GM19193 (cell line): ENCODE measurements around the gene OSTF1.

Experiments used
- POLR2A ChIP-seq: IDR thresholded peaks from 4 replicates; pipeline ENCODE4 v1.6.1; 2011; ENCODE audit not compliant: insufficient read depth, insufficient read length; ENCODE audit errors: extremely low read depth

OSTF1 gene

GRCh38 chr9:75072895-75073294 lies 15.4 kb upstream of the OSTF1 start:
- TF ChIP-seq POLR2A: no peak

- TF ChIP-seq POLR2A: no peak
Measured at GRCh38 chr9:75081632-75082031, 6.7 kb upstream of the OSTF1 start.

- no peak for TF ChIP-seq POLR2A
Measured at GRCh38 chr9:75083188-75083970, 4.9 kb upstream of the OSTF1 start.

DNA sequence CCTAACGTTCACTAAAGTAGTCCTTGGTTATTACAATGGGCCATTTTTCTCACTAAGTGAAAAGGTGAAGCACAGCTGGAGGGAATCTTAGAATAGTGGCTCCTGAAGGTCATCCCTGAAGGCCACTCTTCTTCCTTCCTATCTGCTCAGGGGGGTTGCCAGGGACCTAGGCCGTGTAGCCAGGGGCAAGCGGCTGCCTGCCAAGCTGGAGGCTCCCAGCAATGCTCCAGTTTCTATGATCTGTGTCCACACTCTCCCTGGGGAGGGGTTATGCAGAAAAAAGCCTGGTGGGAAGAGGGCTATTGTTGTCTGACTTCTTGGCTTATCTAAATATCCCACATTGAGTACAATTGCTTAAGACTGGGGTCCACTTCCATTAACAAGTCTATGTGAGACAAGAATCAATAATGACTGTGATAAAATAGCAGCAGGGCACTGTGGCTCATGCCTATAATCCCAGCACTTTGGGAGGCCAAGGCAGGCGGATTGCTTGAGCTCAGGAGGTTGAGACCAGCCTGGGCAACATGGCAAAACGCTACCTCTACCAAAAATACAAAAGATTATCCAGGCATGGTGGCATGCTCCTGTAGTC lies 4.1 kb upstream of the OSTF1 start:
- no peak for TF ChIP-seq POLR2A

DNA sequence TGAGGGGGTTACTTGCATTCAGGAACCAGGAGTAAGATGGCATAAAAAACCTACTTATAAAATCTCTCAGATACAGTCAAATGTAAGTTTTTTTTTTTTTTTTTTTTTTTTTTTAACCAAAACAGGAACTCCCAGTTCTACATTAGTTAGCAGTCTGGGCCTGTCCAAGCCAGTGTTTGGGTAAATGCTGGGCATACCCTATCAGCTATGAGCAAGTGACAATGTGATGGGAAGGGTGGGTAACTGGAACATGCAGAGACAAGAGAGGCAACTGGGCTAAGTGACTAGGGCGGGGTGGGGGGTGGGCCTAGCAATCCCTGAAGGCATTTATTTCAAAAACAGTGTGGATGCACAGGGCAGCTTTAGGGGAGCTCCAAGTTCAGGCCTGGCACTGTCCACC lies 2.7 kb upstream of the OSTF1 start:
- TF ChIP-seq POLR2A: no peak

DNA sequence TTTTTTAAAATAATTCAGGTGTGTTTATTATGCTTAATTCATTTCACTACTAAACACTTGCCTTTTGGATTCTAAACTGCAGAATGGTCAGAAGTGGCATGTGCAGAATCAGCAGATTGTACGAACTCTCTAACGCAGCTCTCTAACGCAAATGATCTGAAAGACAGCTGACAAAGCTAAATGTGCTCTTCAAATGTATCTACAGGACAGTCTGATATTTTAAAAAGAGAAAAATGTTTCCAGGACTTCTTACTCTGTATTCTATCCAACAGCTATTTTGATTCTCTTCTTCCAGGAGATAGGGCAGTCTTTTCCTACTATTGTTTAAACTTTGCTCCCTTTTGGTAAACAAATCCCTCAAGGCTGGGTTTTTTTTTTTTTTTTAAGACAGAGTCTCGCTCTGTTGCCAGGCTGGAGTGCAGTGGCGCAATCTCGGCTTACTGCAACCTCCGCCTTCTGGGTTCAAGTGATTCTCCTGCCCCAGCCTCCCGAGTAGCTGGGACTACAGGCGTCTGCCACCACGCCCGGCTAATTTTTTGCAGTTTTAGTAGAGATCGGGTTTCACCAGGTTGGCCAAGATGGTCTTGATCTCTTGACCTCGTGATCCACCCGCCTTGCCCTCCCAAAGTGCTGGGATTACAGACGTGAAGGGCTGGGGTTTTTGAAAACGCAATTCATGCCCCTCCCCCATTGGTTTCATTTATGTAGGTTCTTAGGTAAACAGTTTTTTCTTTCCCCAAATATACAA lies 1.6 kb upstream of the OSTF1 start:
- no peak for TF ChIP-seq POLR2A

DNA sequence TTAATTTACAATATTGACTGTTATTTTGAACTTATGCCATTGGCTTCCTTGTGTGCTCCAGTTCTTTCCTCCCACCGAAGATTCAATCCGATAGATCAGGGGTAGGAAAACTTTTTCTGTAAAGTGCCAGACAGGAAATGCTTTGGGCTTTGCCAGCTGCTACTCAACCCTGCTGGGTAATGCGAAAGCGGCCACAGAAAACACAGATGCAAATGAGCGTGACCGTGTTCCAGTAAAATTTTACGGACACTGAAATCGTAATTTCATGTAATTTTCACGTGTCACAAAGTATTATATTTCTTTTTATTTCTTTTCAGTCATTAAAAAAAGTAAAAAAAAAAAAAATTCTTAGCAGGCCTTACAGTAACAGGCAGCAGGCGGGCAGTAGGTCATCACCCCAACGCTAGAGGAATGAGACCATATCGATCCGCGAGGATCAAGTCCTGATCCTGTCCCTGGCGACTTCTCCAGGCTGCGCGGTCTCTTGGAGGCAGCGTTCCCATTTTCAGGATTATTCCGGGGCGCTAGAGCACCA lies 958 bp upstream of the OSTF1 start:
- no peak for TF ChIP-seq POLR2A

DNA sequence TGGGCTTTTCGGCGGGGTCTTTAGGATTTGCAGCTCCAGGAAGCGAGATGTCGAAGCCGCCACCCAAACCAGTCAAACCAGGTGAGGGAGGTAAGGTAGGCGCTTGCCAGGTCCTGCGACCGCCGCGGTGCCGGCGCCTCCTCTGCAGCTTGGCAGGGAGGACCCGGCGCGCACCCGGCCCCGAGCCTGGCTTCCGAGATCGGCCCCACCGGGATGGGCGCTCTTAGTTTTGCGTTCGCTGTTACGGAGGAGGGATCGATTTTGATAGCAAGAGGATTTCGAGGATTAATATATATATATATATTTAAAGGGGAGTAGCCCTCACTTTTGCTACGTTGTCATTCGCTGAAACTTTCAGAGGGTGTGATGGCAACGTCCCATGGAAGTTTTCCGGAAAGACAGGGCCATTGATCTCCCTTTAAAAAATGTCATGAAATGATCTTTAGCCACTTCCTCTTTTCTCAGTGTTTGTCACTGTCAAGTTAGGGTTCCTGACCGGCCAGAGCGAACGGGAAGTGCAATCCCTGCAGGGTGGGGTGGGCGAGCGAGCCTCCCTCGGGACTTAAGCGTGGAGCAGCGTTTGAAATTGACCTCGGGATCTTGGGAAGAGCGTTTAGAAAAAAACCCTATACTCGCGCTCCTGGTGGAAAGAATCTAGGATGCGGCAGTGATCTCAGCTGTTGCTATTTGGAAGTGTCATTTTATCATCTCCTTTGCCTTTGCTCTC lies 495 bp downstream of the OSTF1 start:
- no peak for TF ChIP-seq POLR2A

- no peak for TF ChIP-seq POLR2A
Measured at GRCh38 chr9:75089373-75089766, 1.1 kb downstream of the OSTF1 start.

GRCh38 chr9:75090579-75090978 lies 2.3 kb downstream of the OSTF1 start:
- TF ChIP-seq POLR2A: no peak

GRCh38 chr9:75092766-75093165 lies 4.5 kb downstream of the OSTF1 start:
- TF ChIP-seq POLR2A: no peak

GRCh38 chr9:75096796-75097195 lies 8.5 kb downstream of the OSTF1 start:
- TF ChIP-seq POLR2A: no peak

DNA sequence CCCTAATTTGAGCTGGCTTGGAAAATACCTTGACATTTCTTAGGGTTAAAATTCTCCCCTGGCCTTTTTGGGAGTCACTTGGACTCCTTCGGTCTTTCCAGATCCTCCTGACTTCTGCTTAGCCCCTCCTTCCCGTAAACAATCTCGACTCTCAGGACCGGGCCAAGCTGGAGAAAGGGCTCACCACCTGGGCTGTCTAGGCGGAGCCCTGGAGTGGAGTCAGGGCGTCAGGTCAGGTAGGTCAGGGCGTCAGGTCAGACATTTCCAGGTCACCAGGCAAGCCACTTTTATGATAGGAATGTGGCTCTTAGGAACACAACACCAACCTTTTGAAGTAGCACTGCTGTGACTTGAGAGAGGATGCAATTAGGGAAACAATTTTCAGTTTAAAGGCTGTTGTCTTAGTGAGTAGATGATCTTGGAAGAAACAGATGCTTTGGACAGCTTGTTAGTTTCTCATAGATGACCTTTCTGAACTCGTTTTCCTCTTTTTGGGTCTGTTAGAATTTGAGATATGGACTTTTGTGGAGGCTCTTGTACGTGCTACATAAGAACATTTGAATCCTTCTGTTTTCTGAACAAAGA lies 12.8 kb downstream of the OSTF1 start:
- TF ChIP-seq POLR2A: no peak

DNA sequence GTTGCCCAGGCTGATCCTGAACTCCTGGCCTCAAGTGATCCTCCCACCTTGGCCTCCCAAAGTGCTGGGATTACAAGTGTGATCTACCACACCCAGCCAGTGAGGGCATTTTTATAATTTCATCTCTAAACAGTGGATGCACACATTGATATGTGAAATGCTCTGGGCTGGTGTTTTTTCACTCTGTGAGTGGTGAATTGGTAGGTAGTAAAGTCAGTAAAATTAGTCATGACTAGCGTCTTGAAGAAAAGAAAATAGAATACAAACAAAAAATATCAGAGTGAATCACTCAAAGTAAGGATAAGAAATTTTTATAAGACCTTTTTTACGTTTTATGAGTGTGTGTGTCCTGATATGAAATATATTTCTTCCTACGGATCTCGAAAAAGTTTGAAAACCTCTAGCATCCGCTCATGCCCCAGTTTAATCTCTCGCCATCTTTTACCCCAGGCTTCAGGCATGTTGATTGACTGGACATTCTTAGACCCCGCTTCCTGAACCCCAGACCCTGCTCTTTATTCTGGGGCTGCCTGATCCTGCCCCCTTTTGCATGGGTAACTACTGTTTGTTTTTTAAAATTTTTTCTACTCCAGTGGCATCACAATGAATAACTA lies 14.0 kb downstream of the OSTF1 start:
- TF ChIP-seq POLR2A: no peak

DNA sequence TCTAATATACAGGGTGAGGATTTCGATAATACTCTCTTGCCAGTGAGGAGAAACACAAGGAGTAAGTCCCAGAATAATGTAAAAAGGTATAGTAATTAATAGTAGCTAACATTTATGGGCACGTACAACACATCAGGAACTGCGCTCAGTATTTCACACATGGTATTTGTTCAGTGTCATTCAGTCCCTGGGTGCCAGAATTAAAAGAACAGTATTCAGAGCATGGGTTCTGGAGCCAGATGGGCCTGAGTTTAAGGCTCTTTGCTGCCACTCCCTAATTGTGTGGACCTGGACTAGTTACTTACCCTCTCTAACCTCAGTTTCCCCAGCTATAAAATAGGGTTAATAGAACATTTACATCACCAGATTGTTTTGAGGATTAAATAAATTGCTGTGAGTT lies 16.3 kb downstream of the OSTF1 start:
- no peak for TF ChIP-seq POLR2A

- no peak for TF ChIP-seq POLR2A
Measured at GRCh38 chr9:75105019-75105540, 16.8 kb downstream of the OSTF1 start.
